Measurements from ENCODE around the gene PLPP3. TPM values are rescaled to one million over a fixed set of nuclear protein-coding genes. Genes with fewer than 3 reads are reported as not detected.

PLPP3 gene
- 1.4 and 11.0 TPM in 2 replicates for total RNA-seq

GRCh38 chr1:56578963-56579875, at the start of gene PLPP3:
Gene PLPP3 (minus strand): TSS chr1:56579563. CDS start chr1:56579016, 547 bp downstream.

Other genes with a start within 250 kb of the PLPP3 start
- gene PRKAA2, start 65.8 kb upstream of the PLPP3 start, total RNA-seq: 0.68 and 7.8 TPM in 2 replicates
- gene FYB2, start 239.8 kb upstream of the PLPP3 start, total RNA-seq: 0.14 TPM in 1 of 2 replicates, not detected in the other

All from nasal cavity respiratory epithelium epithelial cell of viscerocranial mucosa (primary cell).